Stimulated activated CD4-positive, alpha-beta T cell treated with anti-CD3 and anti-CD28 coated beads, Interleukin-4, amount 100 ng/mL, for 1 hour (primary cell): ENCODE results near the gene SS18L1.
A peak's percentile ranks its signal among the peaks of the same experiment; 100 is the strongest.
"Not testable (repeated sequence)": the region's sequence is repeated elsewhere in the genome, so short reads cannot be mapped to it uniquely, and the experiment has no call there.

Experiments
- DNase-seq: peaks from one replicate; pipeline ENCODE4 v3.0.0-alpha.2; 2020

The SS18L1 gene

DNA sequence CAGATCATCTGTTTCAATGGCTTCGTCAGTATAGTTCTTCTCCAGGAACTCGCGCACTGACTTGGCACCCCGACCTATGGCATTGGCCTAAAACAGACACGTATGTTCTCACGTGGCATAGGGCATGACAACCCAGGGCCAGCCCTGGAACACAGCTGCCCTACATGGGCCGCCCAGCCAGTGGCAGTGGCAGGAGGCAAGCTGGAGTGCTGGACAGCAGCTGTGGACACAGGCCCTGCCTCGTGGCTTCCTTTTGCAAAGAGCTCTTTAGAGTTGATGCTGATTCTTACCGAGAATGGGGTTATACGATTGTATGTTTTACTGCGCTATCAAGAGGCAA lies 5.4 kb upstream of the SS18L1 start:
- no peak for DNase-seq

DNA sequence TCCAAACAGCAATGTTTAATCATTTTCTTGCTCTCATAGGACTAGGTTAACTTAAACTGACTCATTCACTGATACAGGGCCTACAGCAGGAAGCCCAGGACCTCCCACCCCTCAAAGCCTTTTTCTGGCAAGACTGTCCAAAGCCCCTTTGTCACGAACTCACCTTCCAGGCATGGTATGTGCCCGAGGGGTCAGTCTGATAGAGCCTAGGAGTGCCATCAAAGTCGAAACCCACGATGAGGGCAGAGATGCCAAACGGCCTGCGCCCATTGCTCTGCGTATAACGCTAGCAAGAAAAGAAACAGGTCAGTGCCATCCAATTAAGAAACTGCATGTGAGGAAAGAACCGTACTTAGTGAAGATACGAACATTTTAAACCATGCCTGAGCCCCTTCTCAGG lies 4.7 kb upstream of the SS18L1 start:
- no peak for DNase-seq

- no peak for DNase-seq
Measured at GRCh38 chr20:62139636-62140035, 3.9 kb upstream of the SS18L1 start.

DNA sequence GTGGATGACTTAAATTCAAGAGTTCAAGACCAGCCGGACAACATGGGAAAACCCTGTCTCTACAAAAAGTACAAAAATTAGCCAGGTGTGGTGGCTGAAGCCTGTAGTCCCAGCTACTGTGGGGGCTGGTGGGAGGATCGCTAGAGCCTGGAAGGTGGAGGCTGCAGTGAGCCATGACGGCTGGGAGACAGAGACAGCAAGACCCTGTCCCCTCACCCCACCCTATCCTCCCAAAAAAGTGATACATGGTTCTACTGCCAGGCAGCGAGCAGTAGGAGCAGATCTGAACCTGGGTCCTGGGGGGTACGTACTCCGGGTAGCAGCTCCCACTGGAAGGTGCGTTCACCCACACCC lies 2.5 kb upstream of the SS18L1 start:
- DNase-seq = no peak

- DNase-seq = no peak
Measured at GRCh38 chr20:62141397-62142251, 1.9 kb upstream of the SS18L1 start.

DNA sequence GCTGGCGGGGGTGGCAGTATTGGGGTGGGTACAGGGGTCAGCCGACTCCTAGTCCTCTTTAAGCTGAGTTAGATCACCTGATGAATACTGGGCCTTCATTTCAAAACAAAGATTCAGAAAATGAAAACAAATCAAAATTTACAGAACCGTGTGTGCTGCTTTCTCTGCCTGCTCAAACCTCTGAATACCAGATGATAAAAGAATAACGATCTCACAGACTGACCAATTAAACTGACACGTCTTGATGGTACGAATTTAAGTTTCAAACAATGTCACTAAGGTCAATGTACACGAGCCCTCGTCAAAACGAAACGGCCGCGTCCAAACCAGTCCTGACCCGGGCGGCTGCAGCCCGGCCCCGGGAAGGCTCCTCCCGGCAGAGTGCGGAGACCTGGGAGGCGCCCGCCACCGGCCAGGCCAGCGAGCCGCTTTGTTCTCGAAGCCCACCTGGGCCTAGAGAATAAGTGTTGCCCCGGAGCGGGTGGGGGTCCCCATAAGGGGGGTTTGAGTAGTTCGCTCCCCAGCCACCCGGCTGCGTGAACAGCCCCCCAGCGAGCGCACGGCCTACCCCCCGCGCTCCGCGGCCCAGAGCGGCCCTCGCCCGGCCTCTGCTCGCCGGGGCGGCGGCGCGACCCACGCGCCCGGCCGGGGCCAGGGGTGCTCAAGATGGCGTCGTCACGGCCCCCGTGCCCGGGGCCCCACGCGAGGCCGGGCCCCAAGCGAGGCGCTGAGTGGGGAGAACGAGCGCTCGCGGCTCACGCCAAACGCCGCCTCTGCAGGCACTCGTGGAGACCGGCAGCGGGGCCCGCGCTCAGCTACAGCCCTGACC lies 1.1 kb upstream of the SS18L1 start:
- DNase-seq = peak; percentile 22

- DNase-seq = peak; percentile 67
Measured at GRCh38 chr20:62143957-62144825, 622 bp downstream of the SS18L1 start.

DNA sequence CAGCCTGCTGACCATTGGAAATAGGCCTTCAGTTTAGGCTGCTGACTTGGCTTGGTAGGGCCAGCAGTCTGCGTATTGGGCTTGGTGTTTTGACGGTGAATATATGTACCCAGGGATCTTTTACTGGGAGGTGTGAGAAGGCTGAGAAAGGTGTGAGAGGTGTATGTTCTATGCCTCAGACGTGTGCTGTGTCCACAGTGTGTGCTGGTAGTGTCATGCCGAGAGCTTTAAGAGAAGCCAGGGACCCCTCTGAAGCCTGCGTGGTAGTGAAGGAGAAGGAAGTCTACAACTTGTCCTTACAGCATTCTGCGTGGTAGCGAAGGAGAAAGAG lies 2.1 kb downstream of the SS18L1 start:
- DNase-seq = no peak

GRCh38 chr20:62146019-62146755 lies 2.6 kb downstream of the SS18L1 start:
- no peak for DNase-seq

DNA sequence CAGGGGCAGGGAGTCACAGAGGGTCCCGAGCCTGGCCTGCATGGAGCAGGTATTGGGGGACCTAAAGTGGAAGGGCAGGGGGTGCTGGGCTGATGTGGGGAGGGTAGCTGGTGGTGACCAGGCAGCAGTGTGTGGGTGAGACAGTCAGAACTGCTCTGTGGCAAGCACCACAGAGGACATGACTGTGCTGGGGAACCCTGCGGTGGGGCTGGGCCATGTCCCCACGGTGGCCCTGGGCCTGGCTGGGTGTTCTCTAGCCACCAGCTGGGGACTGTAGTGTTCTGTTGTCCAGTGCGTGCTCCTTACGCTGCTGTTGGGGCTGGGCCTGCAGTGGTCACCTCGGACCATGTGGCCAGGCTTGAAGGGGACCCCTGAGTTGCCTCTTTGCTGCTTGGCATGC lies 3.6 kb downstream of the SS18L1 start:
- no peak for DNase-seq

DNA sequence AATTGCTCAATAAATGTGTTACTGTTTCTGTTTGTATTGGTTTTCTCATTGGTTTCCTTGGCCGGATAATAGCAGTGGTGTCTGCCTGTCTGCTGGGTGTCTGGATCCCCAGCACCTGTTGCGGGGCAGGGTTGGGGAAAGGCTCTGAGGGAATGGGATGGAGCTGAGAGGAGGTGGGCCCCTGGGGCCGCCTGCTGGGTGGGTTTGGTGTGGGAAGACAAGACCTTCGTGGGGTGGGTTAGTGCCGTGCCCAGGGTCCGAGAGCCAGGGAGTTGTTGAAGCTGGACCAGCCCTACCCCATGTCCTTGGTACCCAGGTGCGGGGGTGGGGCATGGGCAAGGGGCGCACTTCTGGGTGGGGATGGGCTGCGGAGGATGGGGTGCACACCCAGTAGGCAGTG lies 4.0 kb downstream of the SS18L1 start:
- DNase-seq = no peak

- not testable (repeated sequence) for DNase-seq
Measured at GRCh38 chr20:62148383-62148782, 4.8 kb downstream of the SS18L1 start.

DNA sequence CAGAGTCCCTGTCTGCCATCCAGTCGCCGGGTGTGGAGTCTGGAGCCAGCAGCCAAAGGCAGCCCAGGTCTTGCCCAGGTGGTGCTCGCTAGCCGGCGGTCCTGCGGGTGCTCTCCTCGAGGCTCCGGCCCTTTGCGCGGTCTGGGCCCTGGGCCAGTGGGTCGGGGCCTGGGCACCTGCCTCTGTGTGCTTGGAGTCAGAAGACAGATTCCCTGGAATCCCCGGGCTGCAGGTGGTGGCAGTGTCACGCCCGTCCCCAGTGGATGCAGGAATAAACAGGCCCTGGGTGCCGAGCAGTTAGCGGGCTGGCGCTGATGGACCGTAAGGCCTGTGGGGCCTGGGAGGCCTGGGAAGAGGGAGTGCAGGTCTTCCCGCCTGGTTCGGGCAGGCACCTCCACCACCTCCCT lies 5.3 kb downstream of the SS18L1 start:
- no peak for DNase-seq

DNA sequence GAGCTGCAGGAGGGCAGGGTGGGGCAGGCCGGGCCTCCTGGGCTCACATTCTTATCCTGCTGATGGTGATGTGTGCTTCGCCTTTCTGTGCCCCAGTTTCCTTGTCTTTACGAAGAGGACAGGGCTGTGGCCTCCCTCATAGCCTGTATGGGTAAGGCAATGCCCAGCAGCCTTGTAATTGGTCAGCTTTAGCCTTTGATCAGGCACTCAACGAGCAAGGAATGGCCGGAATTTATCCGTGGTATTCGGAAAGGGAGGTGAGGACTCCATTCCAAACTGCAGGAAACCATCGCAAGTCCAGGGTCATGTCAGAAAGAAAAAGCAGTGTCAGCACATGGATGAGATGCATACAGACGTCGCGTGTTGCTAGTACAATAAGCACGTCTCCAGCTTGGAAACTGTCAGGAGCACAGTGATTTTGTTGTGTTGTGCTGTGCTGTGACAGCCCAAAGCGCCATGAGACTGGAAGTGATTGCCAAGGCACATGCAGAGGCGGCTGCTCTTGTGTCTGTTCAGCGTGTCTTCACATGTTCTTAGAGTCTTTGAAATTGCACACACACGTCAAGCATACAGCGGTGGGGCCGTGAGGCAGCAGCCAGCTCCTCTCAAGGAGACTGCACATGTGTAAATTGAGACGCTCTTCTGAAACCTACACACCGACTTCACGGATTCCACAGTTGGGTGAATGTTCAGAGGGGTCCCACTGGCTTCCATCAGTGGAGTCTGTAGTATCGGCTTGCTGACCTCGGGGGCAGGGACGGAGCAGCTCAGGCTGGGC lies 6.2 kb downstream of the SS18L1 start:
- DNase-seq = no peak

GRCh38 chr20:62150310-62150575 lies 6.7 kb downstream of the SS18L1 start:
- no peak for DNase-seq

GRCh38 chr20:62151225-62151624 lies 7.7 kb downstream of the SS18L1 start:
- DNase-seq = no peak

DNA sequence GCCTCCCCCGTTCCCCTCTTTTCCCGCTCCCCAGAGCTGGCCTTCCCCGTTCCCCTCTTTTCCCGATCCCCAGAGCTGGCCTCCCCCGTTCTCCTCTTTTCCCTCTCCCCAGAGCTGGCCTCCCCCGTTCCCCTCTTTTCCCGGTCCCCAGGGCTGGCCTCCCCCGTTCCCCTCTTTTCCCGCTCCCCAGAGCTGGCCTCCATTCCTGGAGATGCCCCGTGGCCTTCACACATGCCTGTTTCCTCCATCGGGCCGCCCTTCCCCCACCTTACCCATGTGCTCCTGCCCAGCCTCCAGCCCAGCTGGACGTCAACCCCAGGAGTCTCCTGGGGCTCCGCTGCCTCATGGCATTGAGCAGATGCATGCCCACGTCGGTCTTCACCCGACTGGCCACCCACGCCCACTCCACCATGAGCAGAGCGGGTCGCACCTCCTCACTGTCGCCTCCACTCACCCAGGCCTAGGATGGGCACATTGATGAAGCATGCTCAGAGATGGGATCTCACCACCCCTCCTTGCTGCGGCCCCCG lies 8.3 kb downstream of the SS18L1 start:
- no peak for DNase-seq

DNA sequence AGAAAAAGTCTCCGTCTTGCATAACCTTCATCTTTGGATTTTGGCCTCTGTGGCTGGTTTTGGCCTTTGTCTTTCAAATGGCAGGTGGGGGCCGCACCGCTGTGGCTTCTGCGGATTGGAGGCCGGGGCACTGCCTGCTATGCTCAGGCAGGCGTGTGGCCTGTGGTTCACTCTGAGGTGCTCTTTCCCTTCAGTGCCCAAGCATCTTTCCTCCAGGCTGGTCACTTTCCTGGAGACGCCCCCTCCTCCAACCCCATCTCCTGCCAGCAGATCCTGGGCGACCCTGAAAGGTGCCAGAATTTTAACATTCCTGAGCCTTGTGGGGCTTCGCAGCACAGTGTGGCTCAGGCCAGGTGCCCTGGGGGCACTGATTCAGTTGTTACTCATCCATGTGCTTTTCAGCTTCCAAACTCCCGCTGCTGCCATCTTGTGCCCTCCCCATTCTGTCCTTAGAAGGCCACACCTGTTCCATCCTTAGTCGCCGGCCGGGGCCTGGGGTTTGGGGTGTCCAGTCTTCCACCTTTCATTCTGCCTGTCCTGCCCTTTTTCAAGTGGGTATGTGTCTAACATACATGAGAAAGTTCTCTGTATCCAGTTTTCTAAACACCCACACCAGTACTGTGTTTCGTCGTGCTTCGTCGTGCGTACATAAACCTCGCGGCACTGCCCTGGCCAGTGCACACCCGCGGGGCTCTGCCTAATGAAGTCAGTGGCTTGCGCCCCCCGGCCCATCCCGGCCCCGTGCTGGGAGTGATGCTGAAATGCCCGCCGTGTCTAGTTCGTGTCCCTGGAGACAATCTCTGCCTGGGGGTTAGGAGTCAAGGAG lies 12.1 kb downstream of the SS18L1 start:
- DNase-seq = no peak

- no peak for DNase-seq
Measured at GRCh38 chr20:62156254-62156556, 12.6 kb downstream of the SS18L1 start.

DNA sequence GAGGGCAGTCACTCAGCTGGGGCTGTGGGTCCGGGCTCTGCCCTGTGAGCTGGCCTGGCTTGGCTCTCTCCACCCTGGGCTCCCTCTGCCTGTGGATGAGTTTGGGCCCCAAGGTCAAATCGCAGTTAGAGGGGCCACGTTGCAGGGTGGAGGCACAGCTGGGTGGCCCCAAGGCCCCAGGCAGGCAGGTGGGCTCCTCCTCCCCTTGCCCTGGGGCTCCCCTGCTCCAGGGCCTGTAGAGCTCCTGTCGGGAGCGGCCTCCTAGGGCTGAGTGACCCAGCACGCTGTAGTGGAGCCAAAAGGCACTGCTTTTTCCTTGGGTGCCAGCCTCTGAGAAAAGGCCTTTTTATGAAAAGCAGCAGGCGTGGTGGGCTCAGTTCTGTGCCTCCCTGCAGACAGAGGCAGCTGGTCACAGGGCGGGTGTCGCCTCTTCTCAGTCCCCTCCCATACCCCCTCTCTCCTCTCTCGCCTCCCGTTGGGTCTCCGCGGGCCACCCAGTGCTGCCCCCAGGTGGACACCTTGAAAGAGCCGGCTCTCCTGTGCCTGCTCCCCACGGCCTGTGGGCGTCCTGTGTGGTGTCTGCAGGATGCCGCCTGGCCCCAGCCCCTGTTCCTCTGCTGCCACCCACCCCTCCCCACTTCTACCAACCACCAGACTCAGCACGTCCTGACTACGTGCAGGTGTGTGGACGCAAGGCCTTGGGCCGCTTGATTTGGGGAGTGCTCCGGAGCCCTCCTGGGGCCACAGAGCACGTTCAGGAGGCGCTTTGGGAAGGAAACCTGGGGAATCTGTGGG lies 13.2 kb downstream of the SS18L1 start:
- peak; percentile 79 for DNase-seq
